Vagina (tissue), 2 donors: ENCODE measurements around the gene CFAP92.

ENCODE experiments used
- CTCF ChIP-seq, 3 experiments: fragments of 450-650 bp in 2 of 3; fragments of 200-600 bp in 1 of 3; sonication (generic) in 1 of 3; IDR thresholded peaks; one replicate each; pipeline ENCODE4 v1.5.1; 2017 to 2019; ENCODE audit warnings: antibody characterized with exemption in 3 of 3, mild to moderate bottlenecking in 2 of 3, moderate library complexity in 2 of 3
- POLR2A ChIP-seq, 2 donors: fragments of 450-650 bp; IDR thresholded peaks; one replicate each; pipeline ENCODE4 v1.6.1; 2017; ENCODE audit warnings: antibody characterized with exemption in 2 of 2, mild to moderate bottlenecking in 2 of 2, moderate library complexity in 2 of 2

GRCh38 chr3:128997486-128998133 lies 3.7 kb upstream of the CFAP92 start:
- TF ChIP-seq POLR2A (IDR thresholded peaks at IDR 0.05) = no peak
- no peak for TF ChIP-seq CTCF (IDR thresholded peaks at IDR 0.05)
